Measurements from ENCODE around the gene CDK19. TPM values are rescaled to one million over a fixed set of nuclear protein-coding genes. Genes with fewer than 3 reads are reported as not detected.
A peak's percentile ranks its signal among the peaks of the same experiment; 100 is the strongest.

Gene CDK19
- total and polyA plus RNA-seq, 2 of the 13 experiments (the other 11 are each of a cell fraction or from before 2014, with no cell fraction given): 13.4 to 27.0 TPM

- Histone ChIP-seq H3K27ac (ENCODE audit: extremely low read length, insufficient read depth, low read length) (no peak overlapping the region), H3K9ac (ENCODE audit: insufficient read depth, low read depth, low read length) (no peak overlapping the region), H3K27me3 (ENCODE audit: control insufficient read depth in 1 of 2, insufficient read depth in 2 of 2, low read length in 2 of 2) (no peaks in the 10 kb centered on the region), H3K4me3 (replicated peaks in 1 of 3; ENCODE audit: insufficient read depth in 1 of 3, low read depth in 2 of 3, low read length in 3 of 3) (no peak overlapping the region), H3K36me3 (replicated peaks in 1 of 2; ENCODE audit: control insufficient read depth in 1 of 2, insufficient read depth in 2 of 2, low read length in 2 of 2) (no peaks in the 10 kb centered on the region), H2AFZ (ENCODE audit: low read length) (no peak overlapping the region), H3K4me1 (ENCODE audit: insufficient read depth, low read length) (peaks cover 29% of the 10 kb centered on the region), H3K9me3 (ENCODE audit: low read length) (no peaks in the 10 kb centered on the region), H3K79me2 (ENCODE audit: insufficient read depth, low read length) (peaks cover 3% of the 10 kb centered on the region), H4K20me1 (ENCODE audit: insufficient read depth, low read length) (no peaks in the 10 kb centered on the region), H3K4me2 (ENCODE audit: low read depth, low read length) (peak overlapping the region; percentile 13; the same call in 1 of the 2 replicates)
- ChIA-PET POLR2A (no interaction called here), CTCF (ENCODE audit: low intra/inter-chr PET ratio, low total read pairs) (no interaction called here)
- no TSS peak for BruUV-seq (replicated peaks)
- in situ Hi-C loops (cut with HindIII; ENCODE audit: extremely low pct_ligation_motif_present, low pct_unique_long_range_greater_than_20kb): no loop called here
- intact Hi-C loops (cut with micrococcal nuclease; ENCODE audit: unreplicated experiment): no loop called here
- DNase-seq (ENCODE audit: low spot score) (peak; percentile 16), ATAC-seq (no peak), FAIRE-seq (no peak)
- TF ChIP-seq FLYWCH1 (CRISPR knock-in tag; IDR thresholded peaks at IDR 0.05) (no peak), HMG20B (CRISPR knock-in tag; conservative IDR thresholded peaks at IDR 0.05) (no peak), ZNF513 (CRISPR knock-in tag; conservative IDR thresholded peaks at IDR 0.05) (no peak), KDM1A (CRISPR knock-in tag; IDR thresholded peaks at IDR 0.05) (no peak), BHLHE40 (IDR thresholded peaks at IDR 0.05; ENCODE audit: low read length) (no peak), ZC3H4 (CRISPR knock-in tag; IDR thresholded peaks at IDR 0.05; ENCODE audit: borderline replicate concordance) (no peak), ZKSCAN5 (CRISPR knock-in tag; IDR thresholded peaks at IDR 0.05) (no peak), ZNF747 (CRISPR knock-in tag; IDR thresholded peaks at IDR 0.05; ENCODE audit: borderline replicate concordance) (no peak), SETDB1 (CRISPR knock-in tag; IDR thresholded peaks at IDR 0.05; ENCODE audit: borderline replicate concordance) (no peak), GPBP1L1 (CRISPR knock-in tag; IDR thresholded peaks at IDR 0.05) (no peak), ZNF644 (CRISPR knock-in tag; IDR thresholded peaks at IDR 0.05; ENCODE audit: low read depth) (no peak), ZNF720 (CRISPR knock-in tag; IDR thresholded peaks at IDR 0.05) (no peak), MYPOP (CRISPR knock-in tag; IDR thresholded peaks at IDR 0.05) (no peak), MAX (IDR thresholded peaks at IDR 0.05) (no peak), SRY (CRISPR knock-in tag; IDR thresholded peaks at IDR 0.05) (no peak), ZIK1 (CRISPR knock-in tag; IDR thresholded peaks at IDR 0.05; ENCODE audit: borderline replicate concordance, low read depth) (no peak)
- WGBS (ENCODE audit: low lambda C conversion rate): 21% methylated on average over 2 of the region's 2 CpGs
Measured at GRCh38 chr6:110823146-110823545, 7.9 kb upstream of the CDK19 start.

All from HepG2 (cell line).